ENCODE results near the gene EPB42. TPM values are rescaled to one million over a fixed set of nuclear protein-coding genes. Genes with fewer than 3 reads are reported as not detected.
"Not testable (repeated sequence)": the region's sequence is repeated elsewhere in the genome, so short reads cannot be mapped to it uniquely, and the experiment has no call there.

EPB42 gene
- total RNA-seq, 1 donor from 2014 or later: 0.13 TPM

- ATAC-seq (no peak), DNase-seq (ENCODE audit: low spot score) (no peak)
Observed at GRCh38 chr15:43242616-43243015, 21.8 kb upstream of the EPB42 start.

- DNase-seq (ENCODE audit: low spot score) (no peak), ATAC-seq (no peak)
Observed at GRCh38 chr15:43241100-43241499, 20.3 kb upstream of the EPB42 start.

- ATAC-seq: no peak
- DNase-seq (ENCODE audit: low spot score): no peak
Observed at GRCh38 chr15:43239732-43240491, 19.1 kb upstream of the EPB42 start.

DNA sequence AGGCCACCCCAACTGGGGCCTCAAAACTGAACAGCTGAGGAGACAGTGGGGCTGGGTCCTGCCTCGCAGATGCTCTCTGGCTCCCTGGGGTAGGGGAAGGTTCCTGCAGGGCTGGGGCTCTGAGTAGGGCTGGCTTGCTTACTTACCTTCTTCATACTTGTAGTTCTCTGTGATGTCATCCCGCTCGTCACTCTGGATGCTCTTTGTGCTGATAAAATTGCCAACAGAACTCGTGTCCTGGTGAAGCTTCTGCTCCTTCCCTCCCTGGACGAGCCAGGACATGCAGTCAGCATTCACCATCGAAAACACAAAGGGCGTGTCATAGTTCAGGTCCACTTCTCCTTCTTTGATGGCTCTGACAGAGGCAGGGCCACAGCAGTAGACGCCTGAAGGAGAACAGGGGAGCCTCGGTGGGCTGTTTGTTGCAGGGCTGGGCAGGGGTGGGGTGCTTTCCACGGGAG lies 17.9 kb upstream of the EPB42 start:
- DNase-seq (ENCODE audit: low spot score): no peak
- ATAC-seq: no peak

DNA sequence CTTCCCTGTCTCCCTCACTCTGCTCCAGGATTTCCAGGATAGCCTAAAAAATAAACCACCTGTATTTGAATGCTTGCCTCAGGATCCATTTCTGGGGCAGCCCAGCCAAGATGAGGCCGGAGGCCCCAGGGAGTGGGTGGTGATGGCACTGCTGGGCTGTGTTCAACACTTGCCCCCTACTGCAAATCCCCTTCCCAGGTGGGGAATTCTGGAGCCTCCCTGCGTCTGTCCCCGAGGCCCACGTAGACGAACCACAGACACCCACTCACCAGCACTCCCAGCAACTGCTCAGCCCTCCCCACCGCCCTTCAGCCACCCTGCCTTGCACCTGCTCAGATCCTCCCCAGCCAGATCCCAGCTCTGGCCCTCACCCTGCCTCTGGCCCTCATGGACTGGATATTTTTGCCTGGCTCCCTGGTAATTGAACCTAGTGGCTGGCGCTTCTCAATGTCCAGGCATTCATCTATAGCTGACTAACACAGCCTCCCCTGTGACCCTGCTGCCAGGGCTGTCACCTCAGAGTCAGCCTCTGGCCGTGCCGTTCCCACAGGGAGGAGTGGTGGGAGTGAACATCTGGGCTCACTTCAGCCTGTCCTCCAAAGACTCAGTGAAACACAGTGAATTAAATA lies 17.1 kb upstream of the EPB42 start:
- DNase-seq (ENCODE audit: low spot score) (no peak), ATAC-seq (no peak)

GRCh38 chr15:43235536-43235935 lies 14.7 kb upstream of the EPB42 start:
- DNase-seq (ENCODE audit: low spot score): no peak
- no peak for ATAC-seq

- ATAC-seq (no peak), DNase-seq (ENCODE audit: low spot score) (no peak)
Observed at GRCh38 chr15:43232289-43232874, 11.6 kb upstream of the EPB42 start.

- ATAC-seq (no peak), DNase-seq (ENCODE audit: low spot score) (no peak)
Observed at GRCh38 chr15:43230640-43231115, 9.9 kb upstream of the EPB42 start.

GRCh38 chr15:43229977-43230376 lies 9.2 kb upstream of the EPB42 start:
- DNase-seq (ENCODE audit: low spot score): no peak
- no peak for ATAC-seq

DNA sequence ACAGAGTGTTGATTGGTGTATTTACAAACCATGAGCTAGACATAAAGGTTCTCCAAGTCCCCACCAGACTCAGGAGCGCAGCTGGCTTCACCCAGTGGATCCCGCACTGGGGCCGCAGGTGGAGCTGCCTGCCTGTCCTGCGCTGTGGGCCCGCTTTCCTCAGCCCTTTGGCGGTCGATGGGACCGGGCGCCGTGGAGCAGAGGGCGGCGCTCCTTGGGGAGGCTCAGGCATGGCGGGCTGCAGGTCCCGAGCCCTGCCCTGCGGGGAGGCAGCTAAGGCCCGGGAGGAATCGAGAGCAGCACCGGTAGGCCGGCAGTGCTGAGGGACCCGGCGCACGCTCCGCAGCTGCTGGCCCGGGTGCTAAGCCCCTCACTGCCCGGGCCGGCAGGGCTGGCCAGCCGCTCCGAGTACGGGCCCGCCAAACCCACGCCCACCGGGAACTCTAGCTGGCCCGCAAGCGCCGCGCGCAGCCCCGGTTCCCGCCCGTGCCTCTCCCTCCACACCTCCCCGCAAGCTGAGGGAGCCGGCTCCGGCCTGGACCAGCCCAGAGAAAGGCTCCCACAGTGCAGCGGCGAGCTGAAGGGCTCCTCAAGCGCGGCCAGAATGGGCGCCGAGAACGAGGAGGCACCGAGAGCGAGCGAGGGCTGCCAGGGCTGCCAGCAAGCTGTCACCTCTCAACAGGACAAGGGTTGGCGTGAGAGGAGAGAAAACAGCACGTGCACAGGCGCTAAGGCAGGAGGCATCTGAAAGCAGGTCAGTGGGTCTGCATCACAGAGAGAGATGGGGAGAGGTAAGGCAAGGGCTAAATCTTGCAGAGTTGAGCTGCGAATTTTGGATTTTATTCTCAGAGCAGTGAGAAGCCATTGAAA lies 5.9 kb upstream of the EPB42 start:
- no peak for DNase-seq (ENCODE audit: low spot score)

DNA sequence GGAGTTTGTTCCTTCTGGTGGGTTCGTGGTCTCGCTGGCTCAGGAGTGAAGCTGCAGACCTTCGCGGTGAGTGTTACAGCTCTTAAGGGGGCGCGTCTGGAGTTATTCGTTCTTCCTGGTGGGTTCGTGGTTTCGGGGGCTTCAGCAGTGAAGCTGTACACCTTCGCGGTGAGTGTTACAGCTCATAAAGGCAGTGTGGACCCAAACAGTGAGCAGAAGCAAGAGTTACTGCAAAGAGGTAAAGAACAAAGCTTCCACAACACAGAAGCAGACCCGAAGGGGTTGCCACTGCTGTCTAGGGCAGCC lies 5.1 kb upstream of the EPB42 start:
- not testable (repeated sequence) for DNase-seq (ENCODE audit: low spot score); ATAC-seq

More for the DNA sequence above, 5.9 kb upstream of the EPB42 start:
- ATAC-seq: no peak

GRCh38 chr15:43225201-43225949 lies 4.6 kb upstream of the EPB42 start:
- DNase-seq (ENCODE audit: low spot score) (no peak), ATAC-seq (peak; percentile 95)

GRCh38 chr15:43221422-43221821 lies 604 bp upstream of the EPB42 start:
- DNase-seq (ENCODE audit: low spot score) (no peak), ATAC-seq (peak; percentile 18)

DNA sequence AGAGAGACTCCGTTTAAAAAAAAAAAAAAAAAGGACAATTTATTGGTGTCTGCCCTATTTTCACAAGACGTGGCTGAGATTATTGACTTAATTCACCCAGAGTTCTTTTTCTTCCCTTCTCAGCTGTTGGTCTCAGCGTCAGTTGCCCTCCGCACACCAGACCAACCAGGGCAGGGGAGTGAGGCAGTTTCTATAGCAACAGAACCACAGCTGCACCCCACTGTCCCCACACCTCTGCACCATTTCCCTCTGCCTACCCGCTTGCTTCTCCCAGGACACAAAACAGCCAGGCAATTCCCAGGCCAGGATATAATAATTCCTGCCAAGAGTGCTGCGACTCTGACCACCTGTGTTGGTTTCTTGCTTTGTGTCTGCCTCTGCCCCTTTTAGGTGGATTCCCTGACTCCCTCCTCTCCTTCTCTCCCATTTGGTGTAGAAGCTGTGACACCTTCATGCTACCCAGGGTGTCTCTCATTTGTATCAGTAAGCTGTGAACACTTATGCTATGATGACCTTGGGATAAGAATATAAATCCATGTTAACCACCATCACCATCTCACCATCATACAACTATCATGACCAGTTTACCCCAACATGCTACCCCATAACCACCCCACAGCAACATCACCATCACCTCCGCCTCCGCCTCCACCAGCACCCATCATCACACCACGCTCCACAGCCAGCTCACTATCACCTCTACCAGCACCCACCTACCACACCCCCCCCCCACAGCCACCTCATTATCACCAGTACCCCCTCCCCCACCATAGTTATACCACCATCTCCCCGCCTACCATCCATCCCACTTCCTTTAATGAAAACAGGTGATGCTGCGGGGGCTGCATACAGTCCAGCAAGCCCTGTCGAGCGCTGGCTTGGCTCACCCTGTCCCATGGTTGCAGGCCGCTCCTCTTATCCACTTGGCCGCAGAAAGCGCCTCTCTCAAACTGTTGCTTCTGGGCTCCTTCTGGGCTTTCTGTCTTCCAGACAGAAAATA lies 589 bp downstream of the EPB42 start:
- DNase-seq (ENCODE audit: low spot score): no peak
- ATAC-seq: no peak

DNA sequence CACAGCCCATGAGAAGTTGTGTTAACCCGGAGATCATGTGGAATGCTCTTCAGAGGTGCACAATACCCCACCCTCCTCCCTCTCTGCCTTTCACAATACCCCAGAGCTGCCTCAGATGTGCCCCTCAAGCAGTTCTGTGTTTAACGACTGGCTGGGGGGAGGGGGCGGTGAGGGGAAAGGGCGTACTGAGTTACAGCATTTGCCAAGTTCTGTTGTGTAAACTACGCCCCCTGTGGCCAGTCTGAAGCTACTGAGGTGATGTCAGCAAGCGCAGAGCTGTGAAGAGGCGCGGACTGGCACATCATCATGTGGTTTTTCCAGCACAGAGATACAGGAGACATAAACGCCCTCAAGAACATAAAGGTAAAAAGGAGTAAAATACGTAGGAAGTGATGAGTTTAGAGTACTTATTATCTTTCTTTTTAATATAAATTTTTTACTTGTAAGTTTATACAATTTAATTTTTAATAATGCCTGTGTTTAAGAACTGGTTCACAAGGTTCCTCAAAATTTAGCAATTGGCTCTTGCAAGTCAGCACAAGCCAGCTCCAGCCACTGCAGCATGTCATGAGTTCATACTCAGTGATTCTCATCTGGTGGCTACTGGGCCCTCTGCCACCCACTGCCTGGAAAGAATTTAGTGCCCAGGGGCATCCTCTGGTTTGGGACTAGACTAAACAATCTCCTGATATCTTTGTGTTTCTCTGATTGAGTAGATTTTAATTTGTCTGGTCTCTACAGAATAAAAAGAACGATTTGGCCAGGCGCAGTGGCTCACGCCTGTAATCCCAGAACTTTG lies 1.7 kb downstream of the EPB42 start:
- no peak for DNase-seq (ENCODE audit: low spot score)
- no peak for ATAC-seq

GRCh38 chr15:43215961-43216360 lies 4.9 kb downstream of the EPB42 start:
- DNase-seq (ENCODE audit: low spot score) (no peak), ATAC-seq (no peak)

- ATAC-seq (no peak), DNase-seq (ENCODE audit: low spot score) (no peak)
Observed at GRCh38 chr15:43214592-43215295, 6.1 kb downstream of the EPB42 start.

DNA sequence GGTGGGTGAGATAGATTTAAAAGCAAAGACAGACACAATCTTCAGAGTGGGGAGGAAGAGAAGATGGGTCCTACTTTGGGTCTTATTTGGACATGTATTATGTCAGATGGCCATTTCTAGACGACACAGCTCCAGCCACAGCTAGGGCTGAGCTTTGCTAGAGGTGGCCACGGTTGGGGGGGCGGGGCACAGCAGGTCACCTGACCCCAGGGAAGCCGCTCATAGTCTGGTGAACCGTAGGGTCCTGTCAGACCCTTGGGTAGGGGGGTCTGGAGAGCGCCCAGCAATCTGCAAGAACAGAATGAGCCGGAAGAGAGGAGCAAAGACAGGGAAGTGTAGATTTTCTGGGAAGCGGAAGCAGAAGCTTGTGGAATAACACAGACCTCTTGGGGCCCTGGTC lies 6.6 kb downstream of the EPB42 start:
- ATAC-seq (no peak), DNase-seq (ENCODE audit: low spot score) (no peak)

Data from left lobe of liver (tissue), 2 donors.